ENCODE data around the gene PSORS1C2.

PSORS1C2 gene

GRCh38 chr6:31120151-31120915, 18.5 kb downstream of the PSORS1C2 start, which contains the start of gene CDSN:
Gene CDSN, minus strand, starts transcription at chr6:31120446. Its CDS starts 27 bp downstream, at chr6:31120419.
- Histone ChIP-seq H3K9ac (no peak within 1 kb of the TSS), H3K4me3 (IDR thresholded peaks at IDR 0.05; ENCODE audit: insufficient read depth, low read depth, low read length) (no peak within 1 kb of the TSS), H3K36me3 (ENCODE audit: insufficient read depth) (no peaks in the 10 kb centered on the region), H3K27ac (no peak within 1 kb of the TSS), H2AFZ (ENCODE audit: low read depth) (no peak within 1 kb of the TSS), H3K79me2 (ENCODE audit: insufficient read depth, low read depth) (no peaks in the 10 kb centered on the region), H3K4me2 (no peak within 1 kb of the TSS), H4K20me1 (ENCODE audit: insufficient read depth) (no peaks in the 10 kb centered on the region), H3K27me3 (ENCODE audit: insufficient read depth, low read depth) (peaks cover 43% of the 10 kb centered on the region; the same call in 1 of the 2 replicates), H3K4me1 (ENCODE audit: low read depth, poor library complexity, severe bottlenecking) (no peaks in the 10 kb centered on the region)
- no peak for TF ChIP-seq CTCF (conservative IDR thresholded peaks at IDR 0.05; ENCODE audit: low read depth, low read length)

GRCh38 chr6:31118178-31118577, 20.7 kb downstream of the PSORS1C2 start:
- no peak overlapping the region for H2AFZ ChIP-seq (ENCODE audit: low read depth)
- H3K27me3 ChIP-seq (ENCODE audit: insufficient read depth, low read depth), result peaks cover 48% of the 10 kb centered on the region; the same call in 1 of the 2 replicates
- no peak overlapping the region for H3K4me3 ChIP-seq (IDR thresholded peaks at IDR 0.05; ENCODE audit: insufficient read depth, low read depth, low read length)
- H4K20me1 ChIP-seq (ENCODE audit: insufficient read depth), result no peaks in the 10 kb centered on the region
- H3K9ac ChIP-seq, result no peak overlapping the region
- no peaks in the 10 kb centered on the region for H3K79me2 ChIP-seq (ENCODE audit: insufficient read depth, low read depth)
- no peaks in the 10 kb centered on the region for H3K4me1 ChIP-seq (ENCODE audit: low read depth, poor library complexity, severe bottlenecking)
- H3K27ac ChIP-seq, result no peak overlapping the region
- TF ChIP-seq CTCF (conservative IDR thresholded peaks at IDR 0.05; ENCODE audit: low read depth, low read length), result no peak
- no peak overlapping the region for H3K4me2 ChIP-seq
- no peaks in the 10 kb centered on the region for H3K36me3 ChIP-seq (ENCODE audit: insufficient read depth)

GRCh38 chr6:31116661-31117385, 22.0 kb downstream of the PSORS1C2 start:
- Histone ChIP-seq H3K4me2 (no peak overlapping the region), H3K4me3 (IDR thresholded peaks at IDR 0.05; ENCODE audit: insufficient read depth, low read depth, low read length) (no peak overlapping the region), H3K9ac (no peak overlapping the region), H3K27me3 (ENCODE audit: insufficient read depth, low read depth) (peaks cover 45% of the 10 kb centered on the region; the same call in 1 of the 2 replicates), H3K36me3 (ENCODE audit: insufficient read depth) (no peaks in the 10 kb centered on the region), H3K79me2 (ENCODE audit: insufficient read depth, low read depth) (no peaks in the 10 kb centered on the region), H3K27ac (no peak overlapping the region), H3K4me1 (ENCODE audit: low read depth, poor library complexity, severe bottlenecking) (no peaks in the 10 kb centered on the region), H4K20me1 (ENCODE audit: insufficient read depth) (no peaks in the 10 kb centered on the region), H2AFZ (ENCODE audit: low read depth) (no peak overlapping the region)
- TF ChIP-seq CTCF (conservative IDR thresholded peaks at IDR 0.05; ENCODE audit: low read depth, low read length), result no peak

- Histone ChIP-seq H3K79me2 (ENCODE audit: insufficient read depth, low read depth) (no peaks in the 10 kb centered on the region), H2AFZ (ENCODE audit: low read depth) (no peak overlapping the region), H3K4me3 (IDR thresholded peaks at IDR 0.05; ENCODE audit: insufficient read depth, low read depth, low read length) (no peak overlapping the region), H3K9ac (no peak overlapping the region), H4K20me1 (ENCODE audit: insufficient read depth) (no peaks in the 10 kb centered on the region), H3K4me2 (no peak overlapping the region), H3K36me3 (ENCODE audit: insufficient read depth) (no peaks in the 10 kb centered on the region), H3K27ac (no peak overlapping the region), H3K27me3 (ENCODE audit: insufficient read depth, low read depth) (peaks cover 45% of the 10 kb centered on the region; the same call in 1 of the 2 replicates), H3K4me1 (ENCODE audit: low read depth, poor library complexity, severe bottlenecking) (no peaks in the 10 kb centered on the region)
- TF ChIP-seq CTCF (conservative IDR thresholded peaks at IDR 0.05; ENCODE audit: low read depth, low read length), result no peak
Measured at GRCh38 chr6:31115941-31116560, 22.8 kb downstream of the PSORS1C2 start.

All from KMS-11 (cell line).